Esophagus muscularis mucosa (tissue), 4 donors: ENCODE data around the gene MACROD2. TPM values are rescaled to one million over a fixed set of nuclear protein-coding genes. Genes with fewer than 3 reads are reported as not detected.

Source experiments
- DNase-seq: peaks from one replicate; pipeline ENCODE4 v3.0.0-alpha.2; 2017; ENCODE audit errors: extremely low spot score
- H3K27ac ChIP-seq, 4 donors: fragments of 200-600 bp; sonication (generic); replicated peaks in 1 of 4; 1 replicate in 3 of 4; 2 replicates in 1 of 4; pipeline ENCODE4 v1.5.1; 2016 to 2019; ENCODE audit warnings: mild to moderate bottlenecking in 1 of 4
- H3K27me3 ChIP-seq, 4 donors: fragments of 200-600 bp; sonication (generic); one replicate each; pipeline versions ENCODE4 v1.5.1 to v1.6.0; 2016 to 2019
- H3K36me3 ChIP-seq, 4 donors: fragments of 200-600 bp; sonication (generic); one replicate each; pipeline ENCODE4 v1.5.1; 2016 to 2019
- H3K4me1 ChIP-seq, 4 donors: fragments of 200-600 bp; sonication (generic); one replicate each; pipeline ENCODE4 v1.5.1; 2016 to 2019
- H3K4me3 ChIP-seq, 4 donors: fragments of 200-600 bp; sonication (generic); 1 replicate in 2 of 4; 2 replicates in 2 of 4; pipeline ENCODE4 v1.5.1; 2016 to 2019; ENCODE audit warnings: mild to moderate bottlenecking in 4 of 4, moderate library complexity in 1 of 4
- H3K9me3 ChIP-seq, 4 donors: fragments of 200-600 bp; sonication (generic); 1 replicate in 3 of 4; 2 replicates in 1 of 4; pipeline ENCODE4 v1.5.1; 2016 to 2019
- EP300 ChIP-seq: sonication (generic); formaldehyde crosslinking; IDR thresholded peaks from one replicate; pipeline ENCODE4 v1.6.1; 2017; ENCODE audit warnings: antibody characterized with exemption
- POLR2A ChIP-seq: fragments of 450-650 bp; IDR thresholded peaks from one replicate; pipeline ENCODE4 v1.6.1; 2017; ENCODE audit warnings: antibody characterized with exemption, moderate library complexity, mild to moderate bottlenecking, low read depth
- POLR2AphosphoS5 ChIP-seq, 2 donors: sonication (generic); formaldehyde crosslinking; IDR thresholded peaks; one replicate each; pipeline ENCODE4 v1.6.1; 2017; ENCODE audit warnings: antibody characterized with exemption in 2 of 2
- WGBS: methylation state at CpG from one replicate; pipeline ENCODE4 v1.1.5; 2018; 5-methylcytosine and 5-hydroxymethylcytosine counted together
- intact Hi-C: fragments of 100-400 bp; cut with DNase I; formaldehyde crosslinking; loops from one replicate; pipeline ENCODE4 v1.15.1; 2023
- total RNA-seq, 4 donors: library from RNA; depleted of rRNA; stranded (reverse); fragments of >200 nt; gene quantifications; one replicate each; pipeline versions ENCODE4 v1.1.0 to v1.2.1, GENCODE V29; 2016
- TF ChIP-seq, protein P1 (sequence below), 3 experiments: fragments of 200-600 bp in 2 of 3; fragments of 450-650 bp in 1 of 3; sonication (generic) in 2 of 3; IDR thresholded peaks; one replicate each; pipeline ENCODE4 v1.5.1; 2017 to 2019; ENCODE audit warnings: antibody characterized with exemption in 3 of 3, mild to moderate bottlenecking in 2 of 3, moderate library complexity in 1 of 3

Gene MACROD2
- total RNA-seq, 4 donors from 2014 or later: 1.4 to 3.6 (median 2.6) TPM

DNA sequence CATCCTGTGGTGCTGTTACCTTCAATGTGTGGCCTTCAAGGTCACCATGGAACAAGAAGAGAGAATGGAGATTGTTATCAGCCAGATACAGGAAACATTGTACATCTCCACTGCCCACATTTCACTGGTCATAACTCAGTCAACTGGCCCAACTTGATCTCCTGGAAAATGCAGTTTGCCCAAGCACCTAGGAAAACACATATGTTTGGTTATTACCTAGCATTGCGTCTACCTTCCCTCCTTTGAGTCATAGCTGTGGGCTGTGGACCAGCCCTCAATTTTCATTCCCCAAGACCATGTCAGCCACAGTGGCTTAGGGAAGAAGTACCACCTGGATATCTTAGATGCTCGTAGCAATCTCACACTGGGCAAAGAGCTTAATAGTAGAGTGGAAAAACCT lies 2064.5 kb downstream of the MACROD2 start:
- no peaks in the 10 kb centered on the region for H3K9me3 ChIP-seq
- no peak overlapping the region for H3K27ac ChIP-seq
- no peak for DNase-seq
- H3K36me3 ChIP-seq: no peaks in the 10 kb centered on the region
- H3K4me1 ChIP-seq: peaks cover 0 to 7% (median 2%) of the 10 kb centered on the region in 4 donors
- no peak overlapping the region for H3K4me3 ChIP-seq
- H3K27me3 ChIP-seq: no peaks in the 10 kb centered on the region
- no peak for TF ChIP-seq POLR2A
- intact Hi-C loops: no loop called here
- 90% methylated on average over 2 of the region's 2 CpGs for WGBS

DNA sequence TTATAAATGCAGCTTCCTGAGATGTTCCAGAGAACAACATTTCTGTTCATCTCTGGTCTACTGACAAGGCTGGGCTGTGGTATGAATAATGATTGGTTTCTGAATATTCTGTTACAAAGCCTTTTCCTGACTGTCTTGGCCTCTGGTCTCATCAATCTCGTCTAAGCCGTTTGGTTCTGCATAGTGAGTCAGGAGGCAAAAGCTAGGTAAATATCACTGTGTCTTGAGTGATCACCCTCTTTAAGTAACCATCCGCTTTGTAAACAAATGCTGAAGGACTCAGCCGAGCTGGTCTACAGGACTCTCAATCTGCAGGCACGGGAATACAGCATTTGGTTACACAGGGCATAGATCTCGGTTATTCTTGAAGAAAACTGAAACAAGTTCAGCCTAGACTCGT lies 2066.0 kb downstream of the MACROD2 start:
- Histone ChIP-seq H3K4me1 (peaks cover 0 to 11% (median 8%) of the 10 kb centered on the region in 4 donors), H3K27me3 (no peaks in the 10 kb centered on the region), H3K36me3 (no peaks in the 10 kb centered on the region), H3K27ac (no peak overlapping the region), H3K4me3 (no peak overlapping the region), H3K9me3 (no peaks in the 10 kb centered on the region)
- 77% methylated on average over 7 of the region's 7 CpGs for WGBS
- TF ChIP-seq, protein P1, sequence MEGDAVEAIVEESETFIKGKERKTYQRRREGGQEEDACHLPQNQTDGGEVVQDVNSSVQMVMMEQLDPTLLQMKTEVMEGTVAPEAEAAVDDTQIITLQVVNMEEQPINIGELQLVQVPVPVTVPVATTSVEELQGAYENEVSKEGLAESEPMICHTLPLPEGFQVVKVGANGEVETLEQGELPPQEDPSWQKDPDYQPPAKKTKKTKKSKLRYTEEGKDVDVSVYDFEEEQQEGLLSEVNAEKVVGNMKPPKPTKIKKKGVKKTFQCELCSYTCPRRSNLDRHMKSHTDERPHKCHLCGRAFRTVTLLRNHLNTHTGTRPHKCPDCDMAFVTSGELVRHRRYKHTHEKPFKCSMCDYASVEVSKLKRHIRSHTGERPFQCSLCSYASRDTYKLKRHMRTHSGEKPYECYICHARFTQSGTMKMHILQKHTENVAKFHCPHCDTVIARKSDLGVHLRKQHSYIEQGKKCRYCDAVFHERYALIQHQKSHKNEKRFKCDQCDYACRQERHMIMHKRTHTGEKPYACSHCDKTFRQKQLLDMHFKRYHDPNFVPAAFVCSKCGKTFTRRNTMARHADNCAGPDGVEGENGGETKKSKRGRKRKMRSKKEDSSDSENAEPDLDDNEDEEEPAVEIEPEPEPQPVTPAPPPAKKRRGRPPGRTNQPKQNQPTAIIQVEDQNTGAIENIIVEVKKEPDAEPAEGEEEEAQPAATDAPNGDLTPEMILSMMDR (IDR thresholded peaks at IDR 0.05): no peak
- no peak for TF ChIP-seq EP300
- no peak for TF ChIP-seq POLR2A
- no peak for TF ChIP-seq POLR2AphosphoS5 (IDR thresholded peaks at IDR 0.05)
- intact Hi-C loops: no loop called here
- no peak for DNase-seq

DNA sequence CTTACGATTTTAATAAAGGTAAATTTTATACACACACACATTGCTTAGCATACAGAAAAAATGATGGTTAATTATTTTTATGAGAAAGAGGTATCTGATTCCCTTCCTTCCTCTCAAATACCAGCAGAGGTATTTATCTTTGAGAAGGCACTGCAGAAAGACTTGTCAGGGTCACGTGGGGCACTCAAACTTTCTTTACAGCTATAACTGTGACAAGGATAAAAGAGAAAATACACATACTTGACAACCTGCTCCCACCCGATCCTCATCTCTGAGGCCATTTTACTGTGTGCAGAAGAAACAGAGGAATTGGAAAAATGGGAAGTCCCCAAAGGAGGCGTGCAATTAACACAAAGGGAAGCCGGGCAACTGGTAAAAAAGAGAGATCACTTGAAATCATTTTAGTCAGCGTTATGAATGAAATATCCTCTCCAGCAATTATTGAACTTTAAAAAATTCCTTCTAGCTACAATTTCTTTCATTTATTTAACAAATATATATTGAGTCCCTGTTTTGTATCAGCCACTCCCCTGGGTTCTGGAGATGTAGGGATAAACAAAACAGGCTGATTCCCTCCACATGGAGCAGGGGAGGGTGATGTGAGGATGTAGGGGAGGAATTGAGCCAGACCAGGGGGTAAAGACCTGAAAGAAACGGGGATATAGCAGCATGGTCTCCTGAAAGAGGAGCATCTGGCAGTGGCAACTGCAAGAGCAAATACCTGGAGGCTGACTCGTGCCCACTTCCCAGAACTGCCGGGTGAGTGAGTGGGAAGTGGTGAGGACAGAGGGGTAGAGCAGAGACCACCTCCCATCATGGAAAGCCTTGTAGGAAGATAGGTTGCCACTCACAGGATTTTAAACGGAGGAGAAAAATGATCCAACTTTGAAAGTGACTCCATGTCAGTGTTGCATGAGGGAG lies 2067.6 kb downstream of the MACROD2 start:
- DNase-seq: no peak
- no peak overlapping the region for H3K27ac ChIP-seq
- no peaks in the 10 kb centered on the region for H3K9me3 ChIP-seq
- no peaks in the 10 kb centered on the region for H3K36me3 ChIP-seq
- no peak overlapping the region for H3K4me3 ChIP-seq
- 62% methylated on average over 10 of the region's 10 CpGs for WGBS
- intact Hi-C loops: no loop called here
- H3K4me1 ChIP-seq: peaks cover 0 to 11% (median 8%) of the 10 kb centered on the region in 4 donors
- no peak for TF ChIP-seq POLR2AphosphoS5 (IDR thresholded peaks at IDR 0.05)
- H3K27me3 ChIP-seq: no peaks in the 10 kb centered on the region

DNA sequence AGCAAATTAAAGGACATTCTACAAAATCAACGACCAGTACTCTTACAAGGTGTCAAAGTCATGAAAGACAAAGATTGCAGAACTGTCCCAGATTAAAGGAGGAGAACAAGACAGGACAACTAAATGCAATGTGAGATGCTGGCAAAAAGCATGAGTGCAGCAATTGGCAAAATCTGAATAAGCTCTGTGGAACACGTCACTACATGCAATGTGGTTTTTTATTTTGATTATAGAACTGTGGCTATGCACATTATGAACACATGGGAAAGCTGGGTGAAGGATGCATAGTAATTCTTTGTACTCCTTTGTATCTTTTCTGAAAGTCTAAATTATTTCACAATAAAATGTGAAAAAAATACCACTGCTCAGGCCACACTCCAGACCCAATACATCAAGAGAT lies 2068.6 kb downstream of the MACROD2 start:
- TF ChIP-seq POLR2AphosphoS5 (IDR thresholded peaks at IDR 0.05) (no peak), POLR2A (no peak), EP300 (no peak)
- TF ChIP-seq, protein P1 (IDR thresholded peaks at IDR 0.05): no peak
- Histone ChIP-seq H3K36me3 (no peaks in the 10 kb centered on the region), H3K4me3 (no peak overlapping the region), H3K9me3 (no peaks in the 10 kb centered on the region), H3K4me1 (peaks cover 0 to 11% (median 8%) of the 10 kb centered on the region in 4 donors), H3K27me3 (no peaks in the 10 kb centered on the region), H3K27ac (no peak overlapping the region)
- intact Hi-C loops: no loop called here
- no peak for DNase-seq
- WGBS: 81% methylated on average over 2 of the region's 2 CpGs

DNA sequence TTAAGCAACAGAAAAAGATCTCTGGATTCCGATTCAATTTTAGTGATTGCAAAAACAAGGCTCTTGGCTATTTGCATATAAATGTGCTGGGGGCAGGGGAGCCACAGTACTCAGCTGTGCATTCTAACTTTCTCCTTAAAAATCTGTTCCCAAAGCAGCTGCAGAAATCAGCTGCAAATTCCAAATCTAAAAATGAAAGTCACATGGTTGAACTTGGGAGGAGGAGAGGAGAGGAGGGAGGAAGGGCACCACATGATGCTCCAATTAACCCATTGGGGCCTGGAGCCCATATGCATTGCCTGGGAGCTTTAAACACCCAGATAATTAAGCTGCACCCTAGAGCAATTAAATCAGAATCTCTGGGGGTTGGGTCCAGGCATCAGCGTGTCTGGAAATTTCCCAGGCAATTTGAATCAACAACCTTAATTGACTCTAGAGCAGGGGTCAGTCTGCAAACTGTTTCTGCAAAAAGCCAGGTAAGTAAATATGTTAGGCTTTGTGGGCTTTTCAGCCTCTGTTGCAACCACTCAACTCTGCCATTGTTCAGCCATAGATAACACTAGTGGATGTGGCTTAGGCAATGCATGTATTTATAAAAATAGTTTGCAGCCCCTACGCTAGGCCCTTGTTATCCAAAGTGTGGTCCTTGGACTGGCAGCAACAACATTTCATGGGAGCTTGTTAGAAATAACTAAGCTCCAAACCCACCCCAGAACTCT lies 2069.8 kb downstream of the MACROD2 start:
- no peak overlapping the region for H3K4me3 ChIP-seq
- intact Hi-C loops: no loop called here
- TF ChIP-seq, protein P1 (IDR thresholded peaks at IDR 0.05): no peak
- TF ChIP-seq POLR2AphosphoS5 (IDR thresholded peaks at IDR 0.05): no peak
- no peak for TF ChIP-seq POLR2A
- TF ChIP-seq EP300: no peak
- WGBS: 64% methylated on average over 3 of the region's 3 CpGs
- H3K36me3 ChIP-seq: no peaks in the 10 kb centered on the region
- no peaks in the 10 kb centered on the region for H3K27me3 ChIP-seq
- no peak overlapping the region for H3K27ac ChIP-seq
- H3K4me1 ChIP-seq: peaks cover 0 to 11% (median 8%) of the 10 kb centered on the region in 4 donors
- DNase-seq: no peak
- no peaks in the 10 kb centered on the region for H3K9me3 ChIP-seq
